OCI-LY7 (cell line): ENCODE measurements around the gene RNF123.

Experiments
- CTCF ChIP-seq: fragments of 200-600 bp; sonication (generic); conservative IDR thresholded peaks from 2 replicates; pipeline ENCODE4 v1.5.1; 2014; ENCODE audit warnings: mild to moderate bottlenecking, antibody characterized with exemption, low read length, moderate library complexity, mixed read lengths
- EZH2phosphoT487 ChIP-seq: fragments of 200-600 bp; sonication (generic); IDR thresholded peaks from 2 replicates; pipeline ENCODE4 v1.6.1; 2018; ENCODE audit warnings: low read depth, borderline replicate concordance, mild to moderate bottlenecking, mixed run types, antibody characterized with exemption, low read length, moderate library complexity, mixed read lengths

GRCh38 chr3:49759226-49759625 is 69.9 kb downstream of the RNF123 start:
- no peak for TF ChIP-seq CTCF
- TF ChIP-seq EZH2phosphoT487 = no peak
